GM12878 (cell line): ENCODE measurements around the gene CTAG1B. TPM values are rescaled to one million over a fixed set of nuclear protein-coding genes. Genes with fewer than 3 reads are reported as not detected.

Experiments used
- ATAC-seq: fragments of 200-7000 bp; cut with Tn5 transposase; 3 replicates; pipeline ENCODE4 v1.9.1; 2020; ENCODE audit warnings: mild to moderate bottlenecking, moderate library complexity
- BruUV-seq: library from RNA; stranded (reverse); fragments of 400-500 nt; replicated peaks from 2 replicates; lab custom pipeline; 2021; lab: Mats Ljungman, UMichigan
- CTCF ChIA-PET: fragments of 300-600 bp; sonication (Branson Sonifier 250); formaldehyde crosslinking; extraction: SDS; loops from one replicate; lab custom pipeline; 2021; ENCODE audit warnings: inconsistent platforms; lab: Yijun Ruan, JAX
- POLR2A ChIA-PET: fragments of 350-600 bp; formaldehyde crosslinking; extraction: SDS; loops from one replicate; lab custom pipeline; 2021; ENCODE audit warnings: inconsistent platforms; lab: Charles Lee
- RAD21 ChIA-PET: fragments of 300-600 bp; sonication (Branson Sonifier 250); formaldehyde crosslinking; loops from one replicate; lab custom pipeline; 2023; ENCODE audit warnings: antibody characterized with exemption; ENCODE audit not compliant: unreplicated experiment; lab: Charles Lee
- SMC1A ChIA-PET: fragments of 300-600 bp; sonication (Branson Sonifier 250); formaldehyde crosslinking; loops from one replicate; lab custom pipeline; 2023; ENCODE audit not compliant: unreplicated experiment, uncharacterized antibody; lab: Charles Lee
- DNase-seq: peaks from one replicate; pipeline ENCODE4 v3.0.0-alpha.2; 2011; ENCODE audit warnings: low read depth, low spot score
- FAIRE-seq: peaks from 3 replicates; lab custom pipeline; 2011; peaks lifted over from hg19 to GRCh38; lab: Jason Lieb, UNC
- H2AFZ ChIP-seq: 2 replicates; pipeline ENCODE4 v1.6.0; 2011; ENCODE audit warnings: low read depth, low read length, control low read depth; ENCODE audit not compliant: control insufficient read depth
- H3K27ac ChIP-seq: 2 replicates; pipeline ENCODE4 v1.5.1; 2011; ENCODE audit warnings: control low read depth; ENCODE audit not compliant: control insufficient read depth, insufficient read depth
- H3K27me3 ChIP-seq, 2 experiments: replicated peaks in 1 of 2; 2 replicates each; pipeline versions ENCODE4 v1.6.0 to v1.6.1; 2011; ENCODE audit warnings: low read length in 1 of 2; ENCODE audit not compliant: control insufficient read depth in 2 of 2, insufficient read depth in 2 of 2
- H3K36me3 ChIP-seq, 2 experiments: 2 replicates each; pipeline ENCODE4 v1.5.1; 2011; ENCODE audit warnings: low read length in 1 of 2; ENCODE audit not compliant: control insufficient read depth in 2 of 2, insufficient read depth in 2 of 2
- H3K4me1 ChIP-seq: 2 replicates; pipeline ENCODE4 v1.6.1; 2011; ENCODE audit warnings: mild to moderate bottlenecking, low read length, moderate library complexity, mixed read lengths; ENCODE audit not compliant: control insufficient read depth, insufficient read depth
- H3K4me2 ChIP-seq: 2 replicates; pipeline ENCODE4 v1.6.0; 2011; ENCODE audit warnings: control low read depth; ENCODE audit not compliant: control insufficient read depth, insufficient read depth
- H3K4me3 ChIP-seq: fragments of 200-600 bp; sonication (generic); 2 replicates; pipeline ENCODE4 v1.5.1; 2016
- H3K79me2 ChIP-seq: 2 replicates; pipeline ENCODE4 v1.6.0; 2011; ENCODE audit warnings: low read length; ENCODE audit not compliant: control insufficient read depth, insufficient read depth
- H3K9ac ChIP-seq: 2 replicates; pipeline ENCODE4 v1.8.0; 2011; ENCODE audit warnings: low read length, control low read depth, mixed read lengths; ENCODE audit not compliant: control insufficient read depth, insufficient read depth
- H3K9me3 ChIP-seq: replicated peaks from 3 replicates; pipeline ENCODE4 v1.5.1; 2011; ENCODE audit warnings: mild to moderate bottlenecking, low read length; ENCODE audit not compliant: control insufficient read depth, insufficient read depth
- H4K20me1 ChIP-seq: 2 replicates; pipeline ENCODE4 v1.6.0; 2011; ENCODE audit not compliant: control insufficient read depth, insufficient read depth
- EED ChIP-seq: sonication (generic); IDR thresholded peaks from 2 replicates; pipeline ENCODE4 v1.6.1; 2016; ENCODE audit warnings: antibody characterized with exemption, low read depth
- ETV6 ChIP-seq, 2 experiments: fragments of 450-650 bp in 1 of 2; IDR thresholded peaks in 1 of 2; conservative IDR thresholded peaks in 1 of 2; 2 replicates each; pipeline ENCODE4 v1.6.1; 2014; ENCODE audit warnings: antibody characterized with exemption in 1 of 2, borderline replicate concordance in 1 of 2, low read depth in 1 of 2, mild to moderate bottlenecking in 1 of 2, moderate library complexity in 1 of 2
- IRF3 ChIP-seq: fragments of 450-650 bp; IDR thresholded peaks from 2 replicates; pipeline ENCODE4 v1.6.1; 2014; ENCODE audit warnings: mild to moderate bottlenecking
- LARP7 ChIP-seq: fragments of 450-650 bp; IDR thresholded peaks from 2 replicates; pipeline ENCODE4 v1.6.1; 2017; ENCODE audit warnings: mild to moderate bottlenecking
- NFIC ChIP-seq: IDR thresholded peaks from 2 replicates; pipeline ENCODE4 v1.6.1; 2012; ENCODE audit warnings: low read depth, mild to moderate bottlenecking, inconsistent platforms, low read length, moderate library complexity
- NR2C1 ChIP-seq: fragments of 450-650 bp; IDR thresholded peaks from 2 replicates; pipeline ENCODE4 v1.6.1; 2017; ENCODE audit warnings: antibody characterized with exemption, mild to moderate bottlenecking, moderate library complexity
- PAX8 ChIP-seq: fragments of 450-650 bp; IDR thresholded peaks from 2 replicates; pipeline ENCODE4 v1.6.1; 2017; ENCODE audit warnings: mild to moderate bottlenecking, moderate library complexity
- PKNOX1 ChIP-seq: fragments of 450-650 bp; IDR thresholded peaks from 2 replicates; pipeline ENCODE4 v1.6.1; 2016; ENCODE audit warnings: mild to moderate bottlenecking
- POLR2AphosphoS5 ChIP-seq: IDR thresholded peaks from 2 replicates; pipeline ENCODE4 v1.6.1; 2011; ENCODE audit warnings: mild to moderate bottlenecking, low read length, inconsistent platforms
- SIN3A ChIP-seq: IDR thresholded peaks from 2 replicates; pipeline ENCODE4 v1.6.1; 2012; ENCODE audit warnings: low read depth, low read length, improper control_type of control experiment
- SKIL ChIP-seq: fragments of 450-650 bp; IDR thresholded peaks from 2 replicates; pipeline ENCODE4 v1.6.1; 2017; ENCODE audit warnings: mild to moderate bottlenecking, low read depth, inconsistent platforms; ENCODE audit not compliant: poor library complexity, severe bottlenecking
- SMAD1 ChIP-seq: fragments of 450-650 bp; IDR thresholded peaks from 2 replicates; pipeline ENCODE4 v1.6.1; 2018; ENCODE audit warnings: mild to moderate bottlenecking, low read depth; ENCODE audit not compliant: partially characterized antibody
- SMARCA5 ChIP-seq: fragments of 450-650 bp; IDR thresholded peaks from 2 replicates; pipeline ENCODE4 v1.6.1; 2017; ENCODE audit warnings: mild to moderate bottlenecking
- SUZ12 ChIP-seq: fragments of 200-600 bp; sonication (generic); IDR thresholded peaks from one replicate; pipeline ENCODE4 v1.6.1; 2018; ENCODE audit warnings: antibody characterized with exemption, mild to moderate bottlenecking; ENCODE audit not compliant: unreplicated experiment
- TBL1XR1 ChIP-seq: IDR thresholded peaks from 2 replicates; pipeline ENCODE4 v1.6.1; 2012; ENCODE audit warnings: low read depth, low read length, improper control_type of control experiment
- YBX1 ChIP-seq: fragments of 450-650 bp; IDR thresholded peaks from 2 replicates; pipeline ENCODE4 v1.6.1; 2016; ENCODE audit warnings: antibody characterized with exemption
- YY1 ChIP-seq: IDR thresholded peaks from 2 replicates; pipeline ENCODE4 v1.6.1; 2011; ENCODE audit warnings: low read depth, mild to moderate bottlenecking, low read length
- ZNF217 ChIP-seq: fragments of 450-650 bp; IDR thresholded peaks from 2 replicates; pipeline ENCODE4 v1.6.1; 2017; ENCODE audit warnings: antibody characterized with exemption, mild to moderate bottlenecking
- WGBS: methylation state at CpG from one replicate; pipeline ENCODE4 v1.1.6; 2016; ENCODE audit warnings: low lambda C conversion rate; ENCODE audit not compliant: insufficient replicate concordance, insufficient coverage; ENCODE audit errors: missing lambda C conversion rate; 5-methylcytosine and 5-hydroxymethylcytosine counted together
- in situ Hi-C: fragments of 300-500 bp; cut with MboI; formaldehyde crosslinking; loops from 9 replicates; pipeline ENCODE4 v1.14.3; 2018; ENCODE audit warnings: mixed read lengths
- intact Hi-C: fragments of 100-400 bp; cut with micrococcal nuclease; formaldehyde crosslinking; loops from one replicate; pipeline ENCODE4 v1.14.2; 2022; ENCODE audit not compliant: unreplicated experiment
- polyA plus RNA-seq, 11 experiments: library from polyadenylated mRNA; depleted of rRNA in 4 of 11; unstranded in 6 of 11; stranded (reverse) in 5 of 11; fragments of >200 nt; fragmentation: Nextera tagmentation in 4 of 11; fragmentation: Illumina TruSeq in 1 of 11; extraction: Ambion mirVana in 4 of 11; extraction: Trizol in 1 of 11; gene quantifications; 1 replicate in 1 of 11; 2 replicates in 10 of 11; pipeline versions ENCODE4 v1.2.1 to v1.2.3, GENCODE V29; 2011 to 2016; ENCODE audit warnings: inconsistent platforms in 2 of 11, missing spikeins in 2 of 11, low read depth in 1 of 11
- total RNA-seq, 4 experiments: library from RNA; depleted of rRNA in 3 of 4; stranded (reverse); fragments of >200 nt in 3 of 4; fragmentation: Illumina TruSeq in 1 of 4; extraction: Trizol in 1 of 4; gene quantifications; 2 replicates each; pipeline versions ENCODE4 v1.2.1 to v1.2.3, GENCODE V29; 2013 to 2021

Gene CTAG1B
- total and polyA plus RNA-seq, 10 of the 15 experiments (the other 5 are each of a cell fraction or from before 2014, with no cell fraction given) = not detected

GRCh38 chrX:154599531-154599930 lies 19.6 kb downstream of the CTAG1B start:
- BruUV-seq = no TSS peak
- Histone ChIP-seq H3K79me2 (no peaks in the 10 kb centered on the region), H3K4me3 (no peak overlapping the region), H3K9ac (no peak overlapping the region), H3K27me3 (no peaks in the 10 kb centered on the region), H3K27ac (no peak overlapping the region), H3K4me2 (no peak overlapping the region), H3K4me1 (no peaks in the 10 kb centered on the region), H4K20me1 (no peaks in the 10 kb centered on the region), H3K9me3 (no peaks in the 10 kb centered on the region; the same call in 2 of the 3 replicates), H2AFZ (no peak overlapping the region), H3K36me3 (no peaks in the 10 kb centered on the region)
- no peak for TF ChIP-seq PAX8
- no peak for TF ChIP-seq YBX1
- no peak for TF ChIP-seq SIN3A
- TF ChIP-seq YY1 = no peak
- no peak for TF ChIP-seq LARP7
- TF ChIP-seq TBL1XR1 = no peak
- no peak for TF ChIP-seq NR2C1
- TF ChIP-seq PKNOX1 = no peak
- TF ChIP-seq ETV6 (conservative IDR thresholded peaks at IDR 0.05 in 1 of 2, IDR thresholded peaks at IDR 0.05 in 1 of 2; ENCODE audit: borderline replicate concordance in 1 of 2, low read depth in 1 of 2) = no peak
- no peak for TF ChIP-seq EED
- no peak for TF ChIP-seq ZNF217
- no peak for TF ChIP-seq SMARCA5
- no peak for TF ChIP-seq SMAD1
- no peak for TF ChIP-seq NFIC
- TF ChIP-seq SKIL = no peak
- TF ChIP-seq IRF3 = no peak
- TF ChIP-seq SUZ12 = no peak
- no peak for TF ChIP-seq POLR2AphosphoS5
- FAIRE-seq (no peak), ATAC-seq (no peak), DNase-seq (no peak)
- intact Hi-C loops (no loop called here), in situ Hi-C loops (loop anchor here (25.0 kb wide), 1 partner anchor 138 kb away; no protein-coding TSS in a partner anchor)
- WGBS = 56% methylated on average over 14 of the region's 14 CpGs
- CTCF ChIA-PET = interaction anchor here (0.6 to 0.7 kb wide), 2 partner anchors 110 to 319 kb away, joined by 3 read pairs; no protein-coding TSS in a partner anchor
- RAD21 ChIA-PET = no interaction called here
- POLR2A ChIA-PET = no interaction called here
- SMC1A ChIA-PET = no interaction called here
